Inferior parietal cortex (tissue), 1 donor: ENCODE results near the gene LMX1B.

Source experiments
- DNase-seq: peaks from one replicate; pipeline ENCODE4 v3.0.0-alpha.2; 2016; ENCODE audit errors: extremely low spot score

LMX1B gene

GRCh38 chr9:126617823-126618165 is 4.1 kb downstream of the LMX1B start:
- no peak for DNase-seq

GRCh38 chr9:126618190-126618584 is 4.5 kb downstream of the LMX1B start:
- no peak for DNase-seq

- DNase-seq, result no peak
Measured at GRCh38 chr9:126618585-126619360, 5.0 kb downstream of the LMX1B start.

- DNase-seq, result no peak
Measured at GRCh38 chr9:126619361-126620135, 5.8 kb downstream of the LMX1B start.

GRCh38 chr9:126620478-126620877 is 6.8 kb downstream of the LMX1B start:
- no peak for DNase-seq

- no peak for DNase-seq
Measured at GRCh38 chr9:126621061-126621918, 7.6 kb downstream of the LMX1B start.

GRCh38 chr9:126621919-126622735 is 8.4 kb downstream of the LMX1B start:
- DNase-seq, result no peak

- no peak for DNase-seq
Measured at GRCh38 chr9:126623314-126623666, 9.6 kb downstream of the LMX1B start.

- no peak for DNase-seq
Measured at GRCh38 chr9:126623667-126624478, 10.1 kb downstream of the LMX1B start.

GRCh38 chr9:126624479-126624826 is 10.7 kb downstream of the LMX1B start:
- no peak for DNase-seq

GRCh38 chr9:126624912-126625311 is 11.2 kb downstream of the LMX1B start:
- DNase-seq, result no peak

GRCh38 chr9:126625329-126626126 is 11.8 kb downstream of the LMX1B start:
- DNase-seq, result no peak

- DNase-seq, result no peak
Measured at GRCh38 chr9:126626127-126626925, 12.6 kb downstream of the LMX1B start.

GRCh38 chr9:126626926-126627233 is 13.2 kb downstream of the LMX1B start:
- no peak for DNase-seq

GRCh38 chr9:126628146-126628545 is 14.4 kb downstream of the LMX1B start:
- no peak for DNase-seq

GRCh38 chr9:126628969-126629674 is 15.4 kb downstream of the LMX1B start:
- no peak for DNase-seq

GRCh38 chr9:126630458-126631237 is 16.9 kb downstream of the LMX1B start:
- no peak for DNase-seq

- no peak for DNase-seq
Measured at GRCh38 chr9:126631254-126631653, 17.5 kb downstream of the LMX1B start.
